DND-41 (cell line): ENCODE results near the gene CNST.

Experiments used
- CTCF ChIP-seq: IDR thresholded peaks from 2 replicates; pipeline ENCODE4 v1.5.1; 2012; ENCODE audit warnings: borderline replicate concordance, low read length, moderate library complexity, mild to moderate bottlenecking; ENCODE audit not compliant: poor library complexity, severe bottlenecking; ENCODE audit errors: extremely low read depth
- EZH2 ChIP-seq: IDR thresholded peaks from 3 replicates; pipeline ENCODE4 v1.6.1; 2012; ENCODE audit warnings: borderline replicate concordance, low read depth, mild to moderate bottlenecking, moderate library complexity, low read length, inconsistent platforms; ENCODE audit not compliant: severe bottlenecking

GRCh38 chr1:246517391-246517790 lies 48.9 kb upstream of the CNST start:
- TF ChIP-seq CTCF (no peak), EZH2 (no peak)
